Measurements from ENCODE around the gene SYT8.
"Not testable (repeated sequence)": the region's sequence is repeated elsewhere in the genome, so short reads cannot be mapped to it uniquely, and the experiment has no call there.

Gene SYT8

GRCh38 chr11:1834779-1835670, at the start of gene SYT8:
Gene SYT8 (plus strand): TSS chr11:1834990. CDS start chr11:1835106, 116 bp downstream.
- peak; percentile 45 for DNase-seq

GRCh38 chr11:1785749-1786413, 48.9 kb upstream of the SYT8 start:
- peak; percentile 27 for DNase-seq

GRCh38 chr11:1786466-1786865, 48.3 kb upstream of the SYT8 start:
- no peak for DNase-seq

- no peak for DNase-seq
These were observed 42.9 kb upstream of the SYT8 start for GRCh38 chr11:1791912-1792311.

- DNase-seq, result no peak
These were observed 42.3 kb upstream of the SYT8 start for GRCh38 chr11:1792461-1792860.

- no peak for DNase-seq
These were observed 41.7 kb upstream of the SYT8 start for GRCh38 chr11:1793081-1793480.

- no peak for DNase-seq
These were observed 38.3 kb upstream of the SYT8 start for GRCh38 chr11:1796413-1797011.

GRCh38 chr11:1797391-1798125, 37.2 kb upstream of the SYT8 start:
- no peak for DNase-seq

- no peak for DNase-seq
These were observed 31.5 kb upstream of the SYT8 start for GRCh38 chr11:1803246-1803645.

- DNase-seq, result not testable (repeated sequence)
These were observed 30.8 kb upstream of the SYT8 start for GRCh38 chr11:1803835-1804519.

GRCh38 chr11:1805525-1805924, 29.3 kb upstream of the SYT8 start:
- DNase-seq, result no peak

GRCh38 chr11:1807264-1807995, 27.4 kb upstream of the SYT8 start:
- DNase-seq, result no peak

GRCh38 chr11:1810761-1811160, 24.0 kb upstream of the SYT8 start:
- no peak for DNase-seq

GRCh38 chr11:1812274-1812673, 22.5 kb upstream of the SYT8 start:
- DNase-seq, result no peak

- DNase-seq, result no peak
These were observed 22.0 kb upstream of the SYT8 start for GRCh38 chr11:1812801-1813200.

- not testable (repeated sequence) for DNase-seq
These were observed 21.4 kb upstream of the SYT8 start for GRCh38 chr11:1813356-1813755.

- no peak for DNase-seq
These were observed 20.1 kb upstream of the SYT8 start for GRCh38 chr11:1814691-1815090.

- DNase-seq, result no peak
These were observed 19.5 kb upstream of the SYT8 start for GRCh38 chr11:1815311-1815710.

GRCh38 chr11:1815751-1816150, 19.0 kb upstream of the SYT8 start:
- DNase-seq, result no peak

GRCh38 chr11:1817000-1817399, 17.8 kb upstream of the SYT8 start:
- no peak for DNase-seq

GRCh38 chr11:1817511-1817910, 17.3 kb upstream of the SYT8 start:
- DNase-seq, result no peak

GRCh38 chr11:1819074-1819473, 15.7 kb upstream of the SYT8 start:
- DNase-seq, result no peak

Data from left hindlimb (tissue), 1 donor.